KOPT-K1 (cell line): ENCODE measurements around the gene SLAIN1.

ENCODE experiments used
- H3K27ac ChIP-seq: fragments of 200-600 bp; sonication (generic); 2 replicates; pipeline ENCODE4 v1.5.1; 2016; ENCODE audit warnings: antibody characterized with exemption, mild to moderate bottlenecking, low read depth, low read length; ENCODE audit not compliant: poor library complexity, severe bottlenecking
- H3K36me3 ChIP-seq: fragments of 200-600 bp; sonication (generic); 2 replicates; pipeline ENCODE4 v1.5.1; 2017; ENCODE audit warnings: antibody characterized with exemption, mild to moderate bottlenecking, low read length, moderate library complexity; ENCODE audit not compliant: insufficient read depth
- H3K9me3 ChIP-seq: fragments of 200-600 bp; sonication (generic); 2 replicates; pipeline ENCODE4 v1.5.1; 2017; ENCODE audit warnings: antibody characterized with exemption, low read length, mild to moderate bottlenecking; ENCODE audit not compliant: insufficient read depth, poor library complexity, severe bottlenecking

SLAIN1 gene

GRCh38 chr13:77811381-77811780 lies 113.9 kb downstream of the SLAIN1 start:
- no peaks in the 10 kb centered on the region for H3K36me3 ChIP-seq
- no peaks in the 10 kb centered on the region for H3K9me3 ChIP-seq
- H3K27ac ChIP-seq, result no peak overlapping the region

GRCh38 chr13:77811981-77812380 lies 114.5 kb downstream of the SLAIN1 start:
- no peak overlapping the region for H3K27ac ChIP-seq
- H3K36me3 ChIP-seq, result no peaks in the 10 kb centered on the region
- no peaks in the 10 kb centered on the region for H3K9me3 ChIP-seq
